NCI-H187 treated with DMSO at 0.1 percent for 48 hours (cell line): ENCODE data around the gene TBC1D19.

Source experiments
- DNase-seq: peaks from one replicate; lab custom pipeline; 2025; lab: John Stamatoyannopoulos, UW

The TBC1D19 gene

DNA sequence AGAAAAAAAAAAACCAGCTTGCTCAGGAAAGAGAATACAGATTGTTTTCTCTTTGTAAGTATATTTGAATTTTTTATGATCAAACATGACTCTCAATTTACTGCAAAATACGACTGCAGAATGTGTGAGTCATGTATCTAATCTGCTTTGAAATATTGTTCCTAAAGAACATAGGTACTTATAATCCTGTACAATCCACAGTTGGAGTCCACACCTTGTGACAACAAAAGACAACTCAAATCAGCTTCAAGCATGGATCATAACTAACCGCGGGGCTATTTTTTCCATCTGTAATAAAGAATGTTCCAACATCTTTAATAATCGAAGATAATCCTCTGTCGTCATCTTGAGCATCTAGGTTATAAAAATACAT, 198.9 kb downstream of the TBC1D19 start:
- DNase-seq, result no peak

DNA sequence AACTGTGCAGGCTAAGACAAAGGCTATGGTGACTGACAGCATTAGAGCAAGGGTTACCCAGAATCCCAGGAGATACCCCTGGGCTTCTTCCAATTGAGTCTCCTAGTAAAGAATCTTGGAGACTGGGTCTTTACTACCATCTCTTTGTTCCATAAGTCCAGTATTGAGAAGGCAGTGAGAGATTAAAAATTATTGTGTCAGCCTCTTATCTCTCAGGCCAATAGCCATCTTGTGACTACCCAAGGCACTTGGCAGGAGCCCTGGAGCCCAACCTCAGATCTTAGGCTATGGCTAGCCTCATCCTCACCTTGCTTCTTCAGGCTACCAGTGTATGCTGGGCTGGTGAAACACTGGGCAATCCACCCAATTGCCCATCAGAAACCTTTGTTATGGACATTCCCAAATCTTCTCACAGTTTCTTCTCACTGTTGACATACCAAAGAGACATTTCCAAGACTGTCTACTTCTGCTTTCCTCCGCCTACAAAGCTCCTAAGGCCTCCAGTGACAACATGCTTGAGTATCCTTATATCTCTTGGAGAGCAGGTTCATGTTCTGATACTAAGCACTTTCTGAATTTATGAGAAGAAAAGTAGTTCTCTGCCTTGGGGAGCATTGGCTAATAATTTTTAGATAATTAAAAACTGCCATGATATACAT, 200.5 kb downstream of the TBC1D19 start:
- no peak for DNase-seq

DNA sequence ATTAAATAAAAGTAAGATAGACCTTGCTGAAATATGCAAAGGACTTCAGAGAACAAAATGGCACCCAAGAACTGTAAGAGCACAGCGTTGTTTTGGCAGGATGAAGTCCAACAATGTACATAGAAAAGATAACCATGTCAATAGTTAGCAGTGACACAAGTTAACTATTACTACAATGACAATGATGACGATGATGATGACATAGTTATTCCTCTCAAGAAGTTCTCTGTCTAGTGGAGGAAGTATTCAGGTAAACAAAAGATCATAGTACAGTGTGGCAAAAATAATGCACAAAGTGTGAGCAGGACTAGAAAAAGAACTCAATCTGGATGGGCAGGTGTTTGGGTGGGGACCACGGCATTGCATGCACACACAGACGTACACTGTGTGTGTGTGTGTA, 201.4 kb downstream of the TBC1D19 start:
- DNase-seq, result no peak

DNA sequence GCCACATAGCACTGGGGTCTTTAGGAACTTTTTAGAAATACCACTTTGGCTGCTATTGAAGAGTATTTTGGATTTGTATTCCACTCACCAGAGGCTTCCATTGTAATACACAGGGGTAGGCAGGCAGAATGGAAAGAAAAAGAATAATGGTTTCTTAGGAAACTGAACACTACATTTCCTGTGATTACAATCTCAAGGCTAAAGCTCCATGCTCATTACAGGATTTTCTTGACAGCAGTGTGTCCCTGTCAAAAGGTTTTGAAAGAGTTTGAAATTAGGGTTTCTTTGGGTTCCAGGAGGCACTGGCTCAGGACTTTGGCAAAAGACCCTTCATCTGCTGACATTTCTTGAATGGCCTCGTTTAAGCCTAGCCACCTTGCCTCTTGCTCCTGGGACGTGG, 201.9 kb downstream of the TBC1D19 start:
- no peak for DNase-seq

DNA sequence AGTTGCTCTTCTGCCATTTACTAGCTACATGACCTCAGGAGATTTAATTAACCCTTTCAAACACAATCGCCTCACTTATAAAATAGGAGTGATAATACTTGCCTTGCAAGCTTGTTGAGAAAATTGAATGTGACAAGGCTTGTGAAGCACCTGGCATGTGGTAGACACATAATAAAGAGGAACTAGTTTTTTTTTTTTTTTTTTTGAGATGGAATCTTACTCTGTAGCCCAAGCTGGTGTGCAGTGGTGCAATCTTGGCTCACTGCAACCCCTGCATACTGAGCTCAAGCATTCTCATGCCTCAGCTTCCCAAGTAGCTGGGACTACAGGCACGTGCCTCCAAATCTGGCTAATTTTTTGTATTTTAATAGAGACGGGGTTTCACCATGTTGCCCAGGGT, 203.0 kb downstream of the TBC1D19 start:
- DNase-seq, result no peak

DNA sequence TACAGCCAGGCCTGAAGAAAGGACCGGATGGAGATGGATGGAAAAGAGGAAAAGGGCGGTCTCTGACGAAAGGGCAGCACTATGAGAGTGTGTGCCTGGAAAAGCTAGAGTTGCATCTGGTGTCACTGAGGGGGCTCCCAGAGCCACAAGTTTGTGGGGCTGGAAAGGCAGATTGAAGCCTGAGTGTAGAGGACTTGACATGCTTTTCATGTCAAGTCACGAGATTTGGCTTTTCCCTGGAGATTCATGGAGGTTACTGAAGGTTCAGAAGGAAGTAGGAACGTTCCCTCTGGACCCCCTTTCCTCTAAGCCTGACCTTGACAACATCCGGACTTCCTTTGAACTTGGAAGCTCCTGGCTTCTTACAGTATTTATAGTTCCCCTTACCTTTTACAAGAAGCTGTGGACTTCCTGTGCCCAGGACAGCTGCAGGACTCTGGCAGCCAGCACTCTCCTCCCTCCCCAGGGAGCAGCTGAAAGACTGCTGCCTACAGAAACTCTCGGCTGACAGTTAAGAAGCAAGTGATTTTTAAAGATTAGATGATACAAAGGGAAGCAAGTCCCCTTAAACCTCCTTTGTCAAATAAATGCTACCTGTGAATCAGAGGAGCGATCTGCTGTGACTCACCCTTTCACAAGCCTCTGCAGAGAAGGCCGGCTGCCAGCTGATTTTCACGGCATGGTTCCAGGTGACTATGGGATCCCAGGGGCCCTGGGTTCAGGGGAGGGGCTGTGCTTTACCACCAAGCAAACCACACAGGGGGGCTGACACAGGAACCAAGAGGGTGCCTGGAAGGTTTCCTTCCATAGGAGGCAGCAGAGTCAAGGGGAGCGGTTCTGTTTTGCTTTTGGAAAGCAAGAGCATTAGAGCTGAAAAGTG, 203.8 kb downstream of the TBC1D19 start:
- DNase-seq, result peak; percentile 5

DNA sequence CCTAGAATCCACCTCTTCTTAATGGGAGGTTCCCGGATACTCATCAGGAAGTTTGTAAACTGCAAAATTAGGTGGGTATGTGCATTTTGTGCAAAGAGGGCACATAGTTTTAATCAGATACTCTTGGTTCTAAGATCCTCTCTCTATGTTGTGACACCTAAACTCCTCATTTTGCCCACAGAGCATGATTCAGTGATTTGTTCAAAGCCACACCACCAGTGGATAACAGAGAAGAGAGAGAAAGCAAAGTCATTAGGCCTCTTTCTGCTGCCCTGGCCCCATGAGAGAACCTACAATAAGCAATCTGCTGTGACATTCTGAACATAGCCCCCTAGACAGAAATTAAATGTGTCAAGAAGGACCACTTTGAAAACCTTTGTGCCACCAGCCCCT, 204.5 kb downstream of the TBC1D19 start:
- no peak for DNase-seq

DNA sequence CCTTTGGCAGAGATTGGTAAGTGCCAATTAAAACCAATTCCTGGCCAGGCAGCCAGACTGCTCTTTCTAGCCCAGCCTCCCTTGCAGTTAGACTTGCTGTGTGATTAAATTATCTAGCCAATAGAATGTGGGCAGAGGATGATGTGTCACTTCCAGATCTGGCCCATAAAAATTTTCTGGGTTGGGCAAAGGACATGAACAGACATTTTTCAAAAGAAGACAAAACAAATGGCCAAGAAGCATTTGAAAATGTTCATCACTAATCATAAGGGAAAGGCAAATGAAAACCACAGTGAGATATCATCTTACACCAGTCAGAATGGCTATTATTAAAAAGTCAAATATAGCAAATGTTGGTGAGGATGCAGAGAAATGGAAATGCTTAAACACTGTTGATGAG, 205.3 kb downstream of the TBC1D19 start:
- DNase-seq, result no peak

DNA sequence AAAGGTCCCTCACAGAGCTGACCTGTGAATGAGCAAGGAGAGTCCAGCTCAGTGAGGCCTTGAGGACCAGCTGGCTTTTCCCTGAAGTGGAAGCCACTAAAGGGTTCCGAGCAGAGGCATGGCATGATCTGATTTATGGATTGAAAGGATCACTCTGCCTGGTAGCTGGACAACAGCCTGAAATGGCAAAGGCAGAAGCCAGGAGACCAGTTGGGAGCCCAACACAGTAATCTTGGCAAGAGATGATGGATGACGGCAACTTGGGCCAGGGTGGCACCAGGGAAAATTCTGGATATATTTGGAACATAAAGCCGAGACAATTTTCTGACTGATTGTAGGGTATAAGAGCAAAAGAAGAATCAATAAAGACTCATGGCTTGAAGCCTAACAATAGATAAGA, 207.5 kb downstream of the TBC1D19 start:
- DNase-seq, result no peak

DNA sequence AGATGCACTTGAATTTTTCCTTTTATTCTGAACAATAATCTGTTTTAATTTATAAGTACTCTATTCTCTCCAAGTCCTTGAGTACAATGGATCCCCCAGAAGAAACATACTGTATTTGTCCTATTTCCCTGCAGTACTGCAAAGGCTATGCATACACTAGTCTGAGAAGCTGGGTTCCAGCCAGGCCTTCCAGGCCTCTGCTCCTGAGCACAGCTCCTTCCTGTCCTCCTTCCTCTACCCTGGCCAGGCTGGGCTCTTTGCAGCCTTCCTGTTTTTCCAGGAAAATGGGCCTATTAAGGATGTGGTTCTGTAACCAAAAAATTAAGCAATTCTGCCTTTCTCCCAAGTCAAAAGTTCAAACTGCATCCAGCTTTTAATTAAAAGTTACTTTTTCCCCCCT, 208.8 kb downstream of the TBC1D19 start:
- DNase-seq, result no peak

DNA sequence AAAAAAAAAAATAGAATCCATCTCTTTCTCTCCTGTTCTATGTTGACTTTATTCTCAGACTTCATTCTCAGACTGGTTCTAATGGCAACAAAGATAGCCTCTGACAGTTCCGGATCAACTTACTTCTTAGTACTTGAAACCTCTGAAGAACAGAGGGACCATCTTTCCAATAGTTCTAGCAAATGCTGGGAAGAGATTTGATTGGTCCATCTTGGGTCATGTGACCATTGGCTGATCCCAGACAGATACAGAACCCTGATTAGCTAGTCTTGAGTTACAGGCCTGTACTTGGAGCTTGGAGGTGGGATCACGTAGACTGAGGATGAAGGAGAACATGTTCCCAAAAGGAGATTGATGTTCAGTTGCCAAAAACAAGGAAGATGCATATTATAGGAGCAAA, 209.9 kb downstream of the TBC1D19 start:
- DNase-seq, result no peak

DNA sequence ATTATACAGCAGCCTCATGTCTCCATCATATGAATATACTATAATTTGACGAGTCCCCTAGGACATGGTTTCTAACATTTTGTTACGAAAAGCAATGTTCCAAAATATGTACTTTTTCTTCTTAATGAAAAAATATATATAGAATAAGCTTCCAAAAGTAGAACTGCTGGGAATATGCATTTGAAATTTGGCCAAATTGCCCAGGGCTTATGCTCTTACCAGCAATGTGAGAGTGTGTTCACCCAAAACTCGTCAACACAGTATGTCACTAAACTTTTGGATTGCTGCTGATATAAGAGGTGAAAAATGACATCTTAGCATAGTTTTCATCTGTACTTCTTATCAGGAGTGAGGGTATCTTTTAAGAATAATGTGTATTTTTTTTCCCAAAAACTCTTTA, 212.2 kb downstream of the TBC1D19 start:
- DNase-seq, result no peak

DNA sequence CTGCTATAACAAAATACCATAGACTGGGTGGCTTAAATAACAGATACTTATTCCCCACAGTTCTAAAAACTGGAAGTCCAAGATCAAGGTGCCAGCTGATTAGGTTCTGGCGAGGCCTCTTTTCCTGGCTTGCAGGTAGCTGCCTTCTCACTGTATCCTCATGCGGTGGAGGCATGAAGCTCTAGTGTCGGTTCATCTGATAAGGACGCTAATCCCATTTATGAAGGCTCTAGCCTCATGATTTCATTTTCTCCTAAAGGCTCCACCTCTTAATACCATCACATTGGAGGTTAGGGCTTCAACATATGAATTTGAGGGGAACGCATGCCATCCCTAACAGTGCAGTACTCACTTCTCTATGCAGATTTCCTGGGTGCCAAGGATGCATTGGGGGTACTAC, 218.9 kb downstream of the TBC1D19 start:
- no peak for DNase-seq

DNA sequence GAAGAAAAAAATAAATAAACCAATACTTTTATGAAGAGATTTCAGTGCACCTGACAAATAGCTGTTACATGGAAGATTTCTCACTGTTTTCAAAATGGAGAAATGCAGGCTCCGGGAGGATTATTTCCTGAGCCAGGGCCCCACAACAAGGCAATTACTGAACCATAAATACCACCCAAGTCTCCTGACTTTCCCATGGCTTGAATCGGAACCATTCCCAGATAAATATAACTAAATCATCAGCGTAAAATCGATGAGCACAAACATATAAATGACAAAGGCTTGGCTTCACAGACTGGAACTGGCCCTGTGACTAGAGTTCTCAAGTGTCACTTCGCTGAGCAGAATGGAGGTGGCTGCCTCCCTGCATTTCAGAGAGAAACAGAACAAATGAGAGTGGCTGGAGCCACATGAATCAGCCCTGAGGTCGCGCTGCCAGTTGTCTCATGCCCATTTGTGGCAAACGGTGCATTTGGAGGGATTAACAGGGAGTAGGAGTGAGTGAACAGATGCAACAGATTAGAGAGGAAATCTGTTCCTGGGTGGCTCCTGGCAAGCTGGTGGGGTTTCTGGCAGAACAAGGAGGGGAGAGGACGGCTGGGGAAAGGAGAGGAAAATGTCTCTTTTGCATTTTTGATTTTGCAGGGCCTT, 219.5 kb downstream of the TBC1D19 start:
- DNase-seq, result no peak

DNA sequence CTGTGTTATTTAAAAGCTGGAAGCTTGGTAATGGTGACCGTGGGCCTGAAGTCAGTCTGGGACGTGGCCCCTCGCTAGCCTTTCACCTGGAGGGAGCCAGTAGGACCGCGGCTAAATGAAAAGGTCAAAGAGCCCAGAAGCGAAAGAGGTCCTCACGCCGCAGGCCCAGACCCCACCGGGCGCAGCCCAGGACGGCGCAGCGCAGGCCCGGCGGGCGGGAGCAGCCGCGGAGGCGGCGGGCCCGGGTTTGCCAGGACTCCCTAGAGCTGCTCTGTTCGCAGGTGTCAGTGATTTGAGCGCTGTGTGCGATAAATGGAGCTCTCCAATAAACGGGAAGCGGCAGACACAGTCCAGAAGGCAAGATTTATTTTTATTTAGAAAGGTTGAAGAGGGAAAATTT, 220.6 kb downstream of the TBC1D19 start:
- DNase-seq, result no peak

DNA sequence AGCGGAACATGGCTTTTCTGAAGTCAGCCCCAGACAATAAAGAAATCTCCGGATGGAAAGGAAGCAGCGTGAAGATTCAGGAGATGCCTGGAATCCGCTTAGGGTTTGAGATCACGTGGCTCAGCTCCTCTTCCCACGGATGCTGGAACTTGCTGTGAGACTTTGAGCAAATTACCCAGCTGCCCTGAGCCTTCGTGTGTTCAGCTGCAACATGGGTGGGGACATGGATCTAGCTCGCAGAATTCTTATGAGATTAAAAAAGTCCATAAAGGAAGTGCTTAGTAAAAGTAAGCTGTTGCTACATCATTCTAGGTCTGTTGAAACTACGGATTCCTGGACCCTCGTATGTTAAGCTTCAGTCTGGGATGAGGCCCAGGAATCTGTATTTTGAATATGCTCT, 221.0 kb downstream of the TBC1D19 start:
- DNase-seq, result no peak
